CD4-positive, alpha-beta T cell (primary cell): ENCODE results near the gene CDH13. TPM values are rescaled to one million over a fixed set of nuclear protein-coding genes. Genes with fewer than 3 reads are reported as not detected.

Source experiments
- ATAC-seq: fragments of 200-7000 bp; cut with Tn5 transposase; one replicate; pipeline ENCODE4 v1.10.0; 2022; ENCODE audit warnings: mild to moderate bottlenecking; ENCODE audit not compliant: poor library complexity
- CTCF ChIA-PET: fragments of 350-600 bp; sonication (Branson Sonifier 250); formaldehyde crosslinking; loops from one replicate; lab custom pipeline; 2021; ENCODE audit warnings: antibody characterized with exemption, inconsistent platforms; lab: Charles Lee
- POLR2A ChIA-PET: fragments of 350-600 bp; sonication (Branson Sonifier 250); formaldehyde crosslinking; loops from one replicate; lab custom pipeline; 2021; ENCODE audit warnings: antibody characterized with exemption, inconsistent platforms; lab: Charles Lee
- DNase-seq, 14 experiments: peaks; one replicate each; pipeline ENCODE4 v3.0.0-alpha.2; 2013 to 2020; ENCODE audit warnings: mixed read lengths in 2 of 14
- H3K27ac ChIP-seq, 2 donors: one replicate each; pipeline versions ENCODE4 v1.5.1 to v1.7.0; 2013; ENCODE audit warnings: low read length in 2 of 2, low read depth in 1 of 2, mild to moderate bottlenecking in 1 of 2
- H3K27me3 ChIP-seq, 2 experiments: 1 replicate in 1 of 2; 2 replicates in 1 of 2; pipeline versions ENCODE4 v1.6.1 to v1.7.0; 2013; ENCODE audit warnings: low read length in 2 of 2, control low read depth in 1 of 2, mild to moderate bottlenecking in 1 of 2, moderate library complexity in 1 of 2; ENCODE audit not compliant: insufficient read depth in 2 of 2, control insufficient read depth in 1 of 2
- H3K36me3 ChIP-seq: one replicate; pipeline ENCODE4 v1.6.1; 2013; ENCODE audit warnings: low read length, control low read depth; ENCODE audit not compliant: insufficient read depth
- H3K4me1 ChIP-seq: one replicate; pipeline ENCODE4 v1.6.1; 2013; ENCODE audit warnings: low read length, control low read depth; ENCODE audit not compliant: insufficient read depth
- H3K4me3 ChIP-seq: one replicate; pipeline ENCODE4 v1.5.1; 2013; ENCODE audit warnings: mild to moderate bottlenecking, low read length, moderate library complexity
- H3K9me3 ChIP-seq, 2 experiments: 1 replicate in 1 of 2; 2 replicates in 1 of 2; pipeline versions ENCODE4 v1.6.1 to v1.7.0; 2013; ENCODE audit warnings: low read length in 2 of 2, mild to moderate bottlenecking in 2 of 2, control low read depth in 1 of 2, moderate library complexity in 1 of 2; ENCODE audit not compliant: control insufficient read depth in 1 of 2, insufficient read depth in 1 of 2
- H3K27ac Mint-ChIP-seq: one replicate; pipeline ENCODE4 v1.8.0; 2020; ENCODE audit warnings: mixed read lengths
- H3K27me3 Mint-ChIP-seq: one replicate; pipeline ENCODE4 v1.8.0; 2021; ENCODE audit warnings: mixed read lengths
- H3K36me3 Mint-ChIP-seq: one replicate; pipeline ENCODE4 v1.8.0; 2021; ENCODE audit warnings: low read depth, mixed read lengths
- H3K4me1 Mint-ChIP-seq: one replicate; pipeline ENCODE4 v1.8.0; 2021; ENCODE audit warnings: low read depth, mixed read lengths
- H3K4me3 Mint-ChIP-seq: one replicate; pipeline ENCODE4 v1.8.0; 2020; ENCODE audit warnings: mild to moderate bottlenecking, mixed read lengths
- H3K9me3 Mint-ChIP-seq: one replicate; pipeline ENCODE4 v1.8.0; 2020; ENCODE audit warnings: mixed read lengths
- intact Hi-C, 2 experiments: fragments of 100-400 bp; cut with DNase I in 1 of 2; cut with micrococcal nuclease in 1 of 2; formaldehyde crosslinking; loops; one replicate each; pipeline versions ENCODE4 v1.15.1 to v1.9.0; 2023 to 2025; cut with DNase I, micrococcal nuclease
- total RNA-seq, 174 experiments: library from RNA in 2 of 174; stranded (reverse) in 2 of 174; gene quantifications; one replicate each; pipeline ENCODE4 v1.2.3 and lab custom pipeline; 2021 to 2026
- TF ChIP-seq, protein P1 (sequence below): fragments of 200-600 bp; IDR thresholded peaks from one replicate; pipeline ENCODE4 v1.8.0; 2022; ENCODE audit warnings: antibody characterized with exemption, mild to moderate bottlenecking

CDH13 gene
- total RNA-seq, 2 experiments from 2014 or later, result not detected

DNA sequence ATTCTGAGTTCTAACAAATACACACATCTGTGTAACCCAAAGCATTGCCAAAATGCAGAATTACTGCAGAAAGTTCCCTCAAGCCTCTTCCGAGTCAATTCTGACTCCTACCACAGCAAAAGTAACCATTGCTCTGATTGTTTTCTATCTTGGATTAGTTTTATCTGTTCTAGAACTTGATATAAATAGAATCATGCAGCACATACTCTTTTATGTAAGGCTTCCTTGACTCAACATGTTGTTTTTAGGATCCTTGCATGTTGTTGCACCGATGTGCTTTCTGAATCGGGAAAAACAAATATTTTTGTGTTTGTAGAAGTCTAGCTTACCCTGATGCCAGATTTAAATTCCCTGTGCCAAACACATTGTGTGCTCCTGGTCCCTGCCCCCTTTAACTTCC is 140.4 kb downstream of the CDH13 start:
- Histone ChIP-seq H3K9me3 (no peaks in the 10 kb centered on the region), H3K36me3 (no peaks in the 10 kb centered on the region), H3K27me3 (peaks cover 4 to 6% of the 10 kb centered on the region in 2 experiments), H3K4me3 (no peak overlapping the region), H3K4me1 (no peaks in the 10 kb centered on the region), H3K27ac (no peak overlapping the region)
- DNase-seq, result no peak
- H3K27ac Mint-ChIP-seq, result no peak overlapping the region
- no peak overlapping the region for H3K4me3 Mint-ChIP-seq
- H3K36me3 Mint-ChIP-seq, result no peaks in the 10 kb centered on the region
- peaks cover 4% of the 10 kb centered on the region for H3K4me1 Mint-ChIP-seq
- TF ChIP-seq, protein P1, sequence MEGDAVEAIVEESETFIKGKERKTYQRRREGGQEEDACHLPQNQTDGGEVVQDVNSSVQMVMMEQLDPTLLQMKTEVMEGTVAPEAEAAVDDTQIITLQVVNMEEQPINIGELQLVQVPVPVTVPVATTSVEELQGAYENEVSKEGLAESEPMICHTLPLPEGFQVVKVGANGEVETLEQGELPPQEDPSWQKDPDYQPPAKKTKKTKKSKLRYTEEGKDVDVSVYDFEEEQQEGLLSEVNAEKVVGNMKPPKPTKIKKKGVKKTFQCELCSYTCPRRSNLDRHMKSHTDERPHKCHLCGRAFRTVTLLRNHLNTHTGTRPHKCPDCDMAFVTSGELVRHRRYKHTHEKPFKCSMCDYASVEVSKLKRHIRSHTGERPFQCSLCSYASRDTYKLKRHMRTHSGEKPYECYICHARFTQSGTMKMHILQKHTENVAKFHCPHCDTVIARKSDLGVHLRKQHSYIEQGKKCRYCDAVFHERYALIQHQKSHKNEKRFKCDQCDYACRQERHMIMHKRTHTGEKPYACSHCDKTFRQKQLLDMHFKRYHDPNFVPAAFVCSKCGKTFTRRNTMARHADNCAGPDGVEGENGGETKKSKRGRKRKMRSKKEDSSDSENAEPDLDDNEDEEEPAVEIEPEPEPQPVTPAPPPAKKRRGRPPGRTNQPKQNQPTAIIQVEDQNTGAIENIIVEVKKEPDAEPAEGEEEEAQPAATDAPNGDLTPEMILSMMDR, result no peak
- CTCF ChIA-PET, result no interaction called here
- H3K9me3 Mint-ChIP-seq, result no peaks in the 10 kb centered on the region
- peaks cover 38% of the 10 kb centered on the region for H3K27me3 Mint-ChIP-seq
- intact Hi-C loops, result no loop called here
- no peak for ATAC-seq
- POLR2A ChIA-PET, result no interaction called here

DNA sequence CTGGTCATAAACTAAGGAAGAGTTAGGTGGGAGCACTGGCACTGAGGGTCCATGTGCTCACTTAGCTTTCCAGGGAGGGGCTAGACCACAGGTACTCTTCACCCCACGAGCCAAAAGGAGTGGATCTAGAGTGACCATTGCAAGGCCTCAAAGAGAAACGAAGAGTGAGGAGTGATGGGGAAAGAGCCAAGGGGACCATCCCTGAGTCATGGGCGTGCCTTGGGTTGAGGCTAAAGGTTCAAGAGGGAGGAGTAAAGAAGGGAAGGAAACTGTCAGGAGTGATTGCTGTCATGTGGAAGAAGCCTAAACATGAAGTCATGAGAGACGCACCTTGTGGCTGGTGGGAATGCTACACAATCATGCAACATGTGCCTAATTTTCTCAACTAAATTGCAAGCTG is 141.0 kb downstream of the CDH13 start:
- TF ChIP-seq, protein P1, result no peak
- Histone ChIP-seq H3K36me3 (no peaks in the 10 kb centered on the region), H3K9me3 (no peaks in the 10 kb centered on the region), H3K27me3 (peaks cover 4 to 6% of the 10 kb centered on the region in 2 experiments), H3K4me3 (no peak overlapping the region), H3K4me1 (no peaks in the 10 kb centered on the region), H3K27ac (no peak overlapping the region)
- intact Hi-C loops, result no loop called here
- ATAC-seq, result no peak
- CTCF ChIA-PET, result no interaction called here
- no peak overlapping the region for H3K4me3 Mint-ChIP-seq
- peaks cover 44% of the 10 kb centered on the region for H3K27me3 Mint-ChIP-seq
- no peaks in the 10 kb centered on the region for H3K36me3 Mint-ChIP-seq
- no peaks in the 10 kb centered on the region for H3K4me1 Mint-ChIP-seq
- no peaks in the 10 kb centered on the region for H3K9me3 Mint-ChIP-seq
- no peak for DNase-seq
- H3K27ac Mint-ChIP-seq, result no peak overlapping the region
- POLR2A ChIA-PET, result no interaction called here

DNA sequence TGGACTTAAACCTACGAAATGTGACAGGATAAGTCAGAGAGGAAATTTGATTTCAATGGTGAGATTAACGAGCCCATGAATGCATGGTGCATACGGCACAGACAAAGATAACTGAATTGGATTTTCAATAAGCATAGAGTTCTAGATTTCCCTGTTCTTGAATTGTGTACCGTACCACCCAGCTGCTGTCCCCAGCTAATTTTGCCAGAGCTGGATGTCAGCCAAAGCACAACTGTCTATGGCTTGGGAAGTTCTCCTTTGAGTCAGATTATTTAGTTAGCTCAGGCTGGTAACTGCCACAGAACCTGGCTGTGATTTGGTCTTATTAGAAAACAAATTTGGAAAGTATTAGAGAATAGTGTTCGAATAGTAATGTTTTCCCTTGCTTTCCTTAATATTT is 143.1 kb downstream of the CDH13 start:
- Mint-ChIP-seq H3K4me1 (no peaks in the 10 kb centered on the region), H3K4me3 (no peak overlapping the region), H3K27me3 (peaks cover 50% of the 10 kb centered on the region), H3K27ac (no peak overlapping the region), H3K9me3 (no peaks in the 10 kb centered on the region), H3K36me3 (no peaks in the 10 kb centered on the region)
- Histone ChIP-seq H3K4me3 (no peak overlapping the region), H3K27me3 (peaks cover 4 to 6% of the 10 kb centered on the region in 2 experiments), H3K9me3 (no peaks in the 10 kb centered on the region), H3K27ac (no peak overlapping the region), H3K4me1 (no peaks in the 10 kb centered on the region), H3K36me3 (no peaks in the 10 kb centered on the region)
- DNase-seq (no peak), ATAC-seq (no peak)
- intact Hi-C loops, result no loop called here
- ChIA-PET POLR2A (no interaction called here), CTCF (no interaction called here)
- TF ChIP-seq, protein P1, result no peak
